ENCODE measurements around the gene ADAMTS2. TPM values are rescaled to one million over a fixed set of nuclear protein-coding genes. Genes with fewer than 3 reads are reported as not detected.

The ADAMTS2 gene
- total RNA-seq, 1 experiment from 2014 or later: not detected

DNA sequence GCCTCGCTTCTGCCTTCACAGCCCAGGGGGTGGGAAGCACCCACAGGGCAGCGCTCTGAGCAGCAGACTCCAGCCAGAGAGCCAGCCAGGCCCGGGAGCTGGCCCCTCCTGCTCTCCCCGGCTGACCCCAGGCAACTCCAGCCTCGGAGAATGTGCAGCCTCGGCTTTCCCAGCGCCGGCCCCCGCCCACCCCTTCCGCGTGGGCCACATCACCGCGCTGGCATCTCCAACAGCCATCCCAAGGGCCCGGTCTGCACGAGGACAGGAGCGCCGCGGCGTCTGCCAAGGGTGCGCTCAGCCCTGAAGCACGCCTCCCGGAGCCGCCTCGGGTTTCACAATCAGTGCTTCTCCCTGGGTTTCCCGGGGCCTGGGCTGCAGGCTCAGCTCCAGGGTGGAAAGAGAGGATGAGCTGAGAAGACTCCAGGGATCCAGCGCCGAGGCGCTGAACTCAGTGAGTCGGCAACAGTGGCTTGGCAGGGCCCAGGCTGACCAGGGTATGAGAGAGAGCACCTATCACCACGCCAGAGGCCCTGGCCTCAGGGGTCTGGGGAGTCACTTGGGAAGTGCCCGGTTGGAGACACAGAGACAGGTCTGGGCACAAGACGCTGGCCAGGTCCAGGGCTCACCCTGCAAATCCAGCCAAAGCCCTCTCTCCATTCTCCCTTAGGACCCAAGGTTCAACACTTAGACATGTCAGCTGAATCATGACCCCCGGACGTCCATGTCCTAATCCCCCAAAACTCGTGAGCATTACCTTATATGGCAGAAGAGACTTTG, 79.6 kb downstream of the ADAMTS2 start:
- H3K9ac ChIP-seq (ENCODE audit: low read length): no peak overlapping the region
- H3K9me2 ChIP-seq (replicated peaks; ENCODE audit: low read length): no peaks in the 10 kb centered on the region
- no peak overlapping the region for H3K27ac ChIP-seq (ENCODE audit: low read length)
- no peaks in the 10 kb centered on the region for H4K20me1 ChIP-seq (ENCODE audit: low read length)
- no peaks in the 10 kb centered on the region for H3K9me3 ChIP-seq (ENCODE audit: low read length)
- ATAC-seq (no peak), DNase-seq (peak; percentile 19)
- H3K36me3 ChIP-seq (ENCODE audit: low read depth, low read length): no peaks in the 10 kb centered on the region
- no TSS peak for BruUV-seq (replicated peaks)
- intact Hi-C loops (cut with micrococcal nuclease): no loop called here
- H3K27me3 ChIP-seq (ENCODE audit: low read length): peaks cover 19% of the 10 kb centered on the region
- H3K4me1 ChIP-seq (ENCODE audit: insufficient read depth, low read length): no peaks in the 10 kb centered on the region
- H3K79me2 ChIP-seq (ENCODE audit: low read length): no peaks in the 10 kb centered on the region
- ChIA-PET POLR2A (ENCODE audit: unreplicated experiment) (no interaction called here), CTCF (no interaction called here)
- H3K4me2 ChIP-seq (ENCODE audit: low read length): no peak overlapping the region
- H2AFZ ChIP-seq (ENCODE audit: low read length): no peak overlapping the region
- no peak overlapping the region for H3K4me3 ChIP-seq (ENCODE audit: low read length)
- TF ChIP-seq, protein P1, sequence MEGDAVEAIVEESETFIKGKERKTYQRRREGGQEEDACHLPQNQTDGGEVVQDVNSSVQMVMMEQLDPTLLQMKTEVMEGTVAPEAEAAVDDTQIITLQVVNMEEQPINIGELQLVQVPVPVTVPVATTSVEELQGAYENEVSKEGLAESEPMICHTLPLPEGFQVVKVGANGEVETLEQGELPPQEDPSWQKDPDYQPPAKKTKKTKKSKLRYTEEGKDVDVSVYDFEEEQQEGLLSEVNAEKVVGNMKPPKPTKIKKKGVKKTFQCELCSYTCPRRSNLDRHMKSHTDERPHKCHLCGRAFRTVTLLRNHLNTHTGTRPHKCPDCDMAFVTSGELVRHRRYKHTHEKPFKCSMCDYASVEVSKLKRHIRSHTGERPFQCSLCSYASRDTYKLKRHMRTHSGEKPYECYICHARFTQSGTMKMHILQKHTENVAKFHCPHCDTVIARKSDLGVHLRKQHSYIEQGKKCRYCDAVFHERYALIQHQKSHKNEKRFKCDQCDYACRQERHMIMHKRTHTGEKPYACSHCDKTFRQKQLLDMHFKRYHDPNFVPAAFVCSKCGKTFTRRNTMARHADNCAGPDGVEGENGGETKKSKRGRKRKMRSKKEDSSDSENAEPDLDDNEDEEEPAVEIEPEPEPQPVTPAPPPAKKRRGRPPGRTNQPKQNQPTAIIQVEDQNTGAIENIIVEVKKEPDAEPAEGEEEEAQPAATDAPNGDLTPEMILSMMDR (conservative IDR thresholded peaks at IDR 0.05; ENCODE audit: low read depth, low read length): no peak
- no peaks in the 10 kb centered on the region for H3F3A ChIP-seq (ENCODE audit: low read length, unreplicated experiment)

DNA sequence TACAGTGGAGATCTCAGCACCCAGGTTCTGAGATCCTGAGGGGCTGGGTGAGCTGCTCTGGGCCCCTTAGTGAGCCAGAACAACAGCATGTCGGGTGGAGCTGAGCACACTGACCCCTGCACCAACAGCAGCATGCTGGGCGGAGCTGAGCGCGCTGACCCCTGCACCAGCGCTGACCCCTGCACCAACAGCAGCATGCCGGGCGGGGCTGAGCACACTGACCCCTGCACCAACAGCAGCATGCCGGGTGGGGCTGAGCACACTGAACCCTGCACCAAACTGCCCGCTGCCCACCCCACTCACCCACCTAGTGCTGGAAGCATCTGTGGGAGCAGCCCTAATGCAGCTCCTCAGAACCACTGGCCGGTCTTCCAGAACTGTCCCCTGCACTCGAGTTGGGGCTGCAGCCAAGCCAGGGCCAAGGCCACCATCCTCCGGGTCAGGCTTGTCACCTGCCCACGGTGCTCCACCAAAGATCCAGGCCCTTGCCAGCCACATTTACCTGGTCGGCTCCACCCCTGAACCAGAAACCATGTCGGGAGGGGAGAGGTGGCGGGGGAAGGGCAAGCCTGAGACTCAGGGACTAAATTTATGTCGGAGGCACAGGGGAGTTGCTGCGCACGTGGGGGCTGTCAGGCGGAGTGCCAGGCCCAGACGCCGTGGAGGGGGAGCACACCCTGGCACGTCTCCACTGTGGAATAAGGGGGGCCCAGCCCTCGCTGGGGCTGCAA, 80.3 kb downstream of the ADAMTS2 start:
- Histone ChIP-seq H2AFZ (ENCODE audit: low read length) (no peak overlapping the region), H3K4me2 (ENCODE audit: low read length) (no peak overlapping the region), H3K9me3 (ENCODE audit: low read length) (no peaks in the 10 kb centered on the region), H3K27me3 (ENCODE audit: low read length) (peaks cover 19% of the 10 kb centered on the region), H3K9ac (ENCODE audit: low read length) (no peak overlapping the region), H3K36me3 (ENCODE audit: low read depth, low read length) (no peaks in the 10 kb centered on the region), H4K20me1 (ENCODE audit: low read length) (no peaks in the 10 kb centered on the region), H3K4me3 (ENCODE audit: low read length) (no peak overlapping the region), H3K79me2 (ENCODE audit: low read length) (no peaks in the 10 kb centered on the region), H3K9me2 (replicated peaks; ENCODE audit: low read length) (no peaks in the 10 kb centered on the region), H3K27ac (ENCODE audit: low read length) (no peak overlapping the region), H3K4me1 (ENCODE audit: insufficient read depth, low read length) (no peaks in the 10 kb centered on the region), H3F3A (ENCODE audit: low read length, unreplicated experiment) (no peaks in the 10 kb centered on the region)
- no TSS peak for BruUV-seq (replicated peaks)
- ATAC-seq: no peak
- ChIA-PET POLR2A (ENCODE audit: unreplicated experiment) (no interaction called here), CTCF (no interaction called here)
- TF ChIP-seq, protein P1 (conservative IDR thresholded peaks at IDR 0.05; ENCODE audit: low read depth, low read length): no peak
- TF ChIP-seq EZH2 (IDR thresholded peaks at IDR 0.05; ENCODE audit: low read length, unreplicated experiment): no peak
- no peak for TF ChIP-seq EZH2phosphoT487 (IDR thresholded peaks at IDR 0.05; ENCODE audit: borderline replicate concordance, low read length)
- no peak for DNase-seq
- intact Hi-C loops (cut with micrococcal nuclease): no loop called here
